ENCODE measurements around the gene SASH3. TPM values are rescaled to one million over a fixed set of nuclear protein-coding genes. Genes with fewer than 3 reads are reported as not detected.
A peak's percentile ranks its signal among the peaks of the same experiment; 100 is the strongest.

Gene SASH3
- total RNA-seq, 1 donor from 2014 or later: 14.0 TPM

DNA sequence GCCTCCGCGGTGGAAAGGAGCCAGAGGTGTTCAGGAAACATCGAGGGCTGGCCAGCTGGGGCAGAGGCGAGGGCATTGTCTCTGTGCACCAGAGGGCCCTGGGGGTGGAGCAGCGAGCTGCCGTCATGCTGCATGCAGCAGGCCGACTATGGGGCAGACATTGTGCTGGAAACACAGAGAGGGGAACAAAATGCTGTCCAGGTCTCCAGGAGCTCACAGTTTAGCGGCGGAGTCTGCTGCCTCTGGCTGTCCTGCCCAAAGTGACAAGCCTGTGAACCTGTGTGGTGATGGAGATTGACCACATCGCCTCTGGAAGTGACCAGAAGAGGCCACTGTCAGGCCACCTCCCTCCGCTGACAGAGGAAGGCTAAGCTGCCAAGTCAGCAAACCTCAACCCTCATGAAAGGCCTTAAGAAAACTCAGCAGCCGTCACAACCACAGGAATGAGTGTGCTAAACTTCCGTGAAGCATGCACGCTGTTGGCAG is 20.1 kb upstream of the SASH3 start:
- no peaks in the 10 kb centered on the region for H3K36me3 ChIP-seq
- no peaks in the 10 kb centered on the region for H3K27me3 ChIP-seq
- TF ChIP-seq POLR2AphosphoS5 (IDR thresholded peaks at IDR 0.05; ENCODE audit: insufficient read depth in 1 of 2, low read depth in 1 of 2) (no peak), POLR2A (IDR thresholded peaks at IDR 0.05) (no peak)
- TF ChIP-seq, protein P1, sequence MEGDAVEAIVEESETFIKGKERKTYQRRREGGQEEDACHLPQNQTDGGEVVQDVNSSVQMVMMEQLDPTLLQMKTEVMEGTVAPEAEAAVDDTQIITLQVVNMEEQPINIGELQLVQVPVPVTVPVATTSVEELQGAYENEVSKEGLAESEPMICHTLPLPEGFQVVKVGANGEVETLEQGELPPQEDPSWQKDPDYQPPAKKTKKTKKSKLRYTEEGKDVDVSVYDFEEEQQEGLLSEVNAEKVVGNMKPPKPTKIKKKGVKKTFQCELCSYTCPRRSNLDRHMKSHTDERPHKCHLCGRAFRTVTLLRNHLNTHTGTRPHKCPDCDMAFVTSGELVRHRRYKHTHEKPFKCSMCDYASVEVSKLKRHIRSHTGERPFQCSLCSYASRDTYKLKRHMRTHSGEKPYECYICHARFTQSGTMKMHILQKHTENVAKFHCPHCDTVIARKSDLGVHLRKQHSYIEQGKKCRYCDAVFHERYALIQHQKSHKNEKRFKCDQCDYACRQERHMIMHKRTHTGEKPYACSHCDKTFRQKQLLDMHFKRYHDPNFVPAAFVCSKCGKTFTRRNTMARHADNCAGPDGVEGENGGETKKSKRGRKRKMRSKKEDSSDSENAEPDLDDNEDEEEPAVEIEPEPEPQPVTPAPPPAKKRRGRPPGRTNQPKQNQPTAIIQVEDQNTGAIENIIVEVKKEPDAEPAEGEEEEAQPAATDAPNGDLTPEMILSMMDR (IDR thresholded peaks at IDR 0.05): no peak
- no peaks in the 10 kb centered on the region for H3K9me3 ChIP-seq
- DNase-seq (ENCODE audit: extremely low spot score in 2 of 2): no peak
- intact Hi-C loops (cut with DNase I): no loop called here
- peak overlapping the region; percentile 18 for H3K27ac ChIP-seq
- H3K4me3 ChIP-seq: no peak overlapping the region
- H3K4me1 ChIP-seq: no peaks in the 10 kb centered on the region

DNA sequence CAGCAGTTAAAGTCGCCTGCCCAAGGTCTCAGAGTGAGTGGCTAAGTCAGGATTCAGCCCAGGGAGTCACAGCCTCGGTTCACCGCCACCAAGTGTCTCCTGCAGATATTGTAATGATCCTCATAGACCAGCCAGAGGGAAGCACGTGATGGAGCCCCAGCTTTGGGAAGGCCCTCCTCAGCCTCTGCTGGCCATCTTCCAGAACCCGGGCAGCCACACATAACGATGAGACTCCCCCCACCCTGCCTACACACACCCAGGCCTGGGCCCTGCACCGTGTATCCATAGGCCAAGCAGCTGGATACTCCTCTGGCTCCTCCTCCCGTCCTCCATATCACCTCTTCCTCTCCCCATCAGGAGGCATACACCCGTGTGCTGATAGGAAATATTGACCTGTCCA is 19.6 kb upstream of the SASH3 start:
- Histone ChIP-seq H3K4me1 (no peaks in the 10 kb centered on the region), H3K27me3 (no peaks in the 10 kb centered on the region), H3K9me3 (no peaks in the 10 kb centered on the region), H3K27ac (no peak overlapping the region), H3K4me3 (no peak overlapping the region), H3K36me3 (no peaks in the 10 kb centered on the region)
- TF ChIP-seq, protein P1 (IDR thresholded peaks at IDR 0.05): no peak
- intact Hi-C loops (cut with DNase I): no loop called here
- no peak for DNase-seq (ENCODE audit: extremely low spot score in 2 of 2)

DNA sequence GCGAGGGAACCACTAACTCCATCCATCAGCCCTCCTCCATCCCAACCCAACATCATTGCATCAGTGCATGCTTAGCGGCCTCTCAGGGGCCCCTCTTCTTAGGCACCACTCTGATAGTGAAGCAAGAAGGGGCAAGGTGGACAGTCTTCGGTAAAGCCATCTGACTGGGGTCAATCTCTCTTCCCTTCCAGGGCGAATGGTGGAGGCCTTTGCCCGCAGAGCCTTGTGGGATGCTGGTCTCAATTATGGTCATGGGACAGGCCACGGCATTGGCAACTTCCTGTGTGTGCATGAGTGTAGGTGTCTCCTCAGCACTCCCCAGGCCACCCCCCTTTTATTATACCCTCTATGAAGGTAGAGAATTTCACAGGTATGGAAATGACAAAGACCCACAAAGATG is 18.8 kb upstream of the SASH3 start:
- TF ChIP-seq, protein P1 (IDR thresholded peaks at IDR 0.05): no peak
- no peak for TF ChIP-seq POLR2AphosphoS5 (IDR thresholded peaks at IDR 0.05; ENCODE audit: insufficient read depth in 1 of 2, low read depth in 1 of 2)
- TF ChIP-seq POLR2A (IDR thresholded peaks at IDR 0.05): no peak
- H3K9me3 ChIP-seq: no peaks in the 10 kb centered on the region
- intact Hi-C loops (cut with DNase I): no loop called here

DNA sequence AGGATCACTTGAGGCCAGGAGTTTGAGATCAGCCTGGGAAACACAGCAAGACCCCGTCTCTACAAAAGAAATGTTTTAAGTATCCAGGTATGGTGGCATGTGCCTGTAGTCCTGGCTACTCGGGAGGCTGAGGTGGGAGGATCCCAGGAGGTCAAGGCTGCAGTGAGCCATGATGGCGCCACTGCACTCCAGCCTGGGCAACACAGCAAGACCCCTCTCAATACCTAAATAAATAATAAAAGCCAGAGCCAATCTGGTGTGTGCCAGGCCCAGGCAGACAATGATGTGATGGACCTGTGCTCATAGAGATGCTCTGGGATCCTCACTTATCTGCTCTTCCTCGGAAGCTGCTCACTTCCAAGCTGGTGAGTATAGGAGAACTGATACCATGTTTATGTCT is 18.2 kb upstream of the SASH3 start:
- H3K27me3 ChIP-seq: no peaks in the 10 kb centered on the region
- no peak for DNase-seq (ENCODE audit: extremely low spot score in 2 of 2)
- intact Hi-C loops (cut with DNase I): no loop called here
- no peak overlapping the region for H3K4me3 ChIP-seq
- H3K27ac ChIP-seq: no peak overlapping the region
- TF ChIP-seq, protein P1 (IDR thresholded peaks at IDR 0.05): no peak
- TF ChIP-seq POLR2AphosphoS5 (IDR thresholded peaks at IDR 0.05; ENCODE audit: insufficient read depth in 1 of 2, low read depth in 1 of 2) (no peak), POLR2A (IDR thresholded peaks at IDR 0.05) (no peak)
- no peaks in the 10 kb centered on the region for H3K9me3 ChIP-seq
- no peaks in the 10 kb centered on the region for H3K4me1 ChIP-seq
- no peaks in the 10 kb centered on the region for H3K36me3 ChIP-seq

More for the DNA sequence above, 18.8 kb upstream of the SASH3 start:
- H3K27ac ChIP-seq: no peak overlapping the region
- H3K36me3 ChIP-seq: no peaks in the 10 kb centered on the region
- DNase-seq (ENCODE audit: extremely low spot score in 2 of 2): no peak
- H3K4me3 ChIP-seq: no peak overlapping the region
- H3K4me1 ChIP-seq: no peaks in the 10 kb centered on the region
- no peaks in the 10 kb centered on the region for H3K27me3 ChIP-seq

DNA sequence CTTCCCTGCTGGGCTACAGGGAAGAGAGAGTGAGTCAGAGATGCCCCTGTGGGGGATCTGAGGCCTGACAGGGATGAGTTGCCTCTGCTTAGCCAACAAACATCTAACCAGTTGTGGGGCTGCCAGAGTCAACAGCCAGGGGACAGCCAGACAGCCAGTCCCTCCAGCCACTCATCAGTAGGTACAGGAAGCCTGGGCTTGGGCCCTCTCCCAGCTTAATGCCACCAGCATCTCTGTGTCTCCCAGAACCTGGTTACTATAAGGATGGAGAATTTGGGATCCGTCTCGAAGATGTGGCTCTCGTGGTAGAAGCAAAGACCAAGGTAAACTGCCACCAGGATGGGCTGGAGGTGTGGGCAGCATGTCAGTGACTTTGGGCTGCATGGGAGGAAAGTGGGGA is 17.3 kb upstream of the SASH3 start:
- no peaks in the 10 kb centered on the region for H3K36me3 ChIP-seq
- H3K4me3 ChIP-seq: no peak overlapping the region
- H3K27me3 ChIP-seq: no peaks in the 10 kb centered on the region
- H3K4me1 ChIP-seq: no peaks in the 10 kb centered on the region
- TF ChIP-seq, protein P1 (IDR thresholded peaks at IDR 0.05): no peak
- no peak for TF ChIP-seq POLR2AphosphoS5 (IDR thresholded peaks at IDR 0.05; ENCODE audit: insufficient read depth in 1 of 2, low read depth in 1 of 2)
- TF ChIP-seq POLR2A (IDR thresholded peaks at IDR 0.05): no peak
- no peaks in the 10 kb centered on the region for H3K9me3 ChIP-seq
- intact Hi-C loops (cut with DNase I): no loop called here
- no peak overlapping the region for H3K27ac ChIP-seq
- DNase-seq (ENCODE audit: extremely low spot score in 2 of 2): no peak

All from vagina (tissue), 2 donors.